CD4-positive, alpha-beta memory T cell (primary cell): ENCODE measurements around the gene KLHL33. TPM values are rescaled to one million over a fixed set of nuclear protein-coding genes. Genes with fewer than 3 reads are reported as not detected.

Experiments
- CTCF ChIA-PET: fragments of 350-600 bp; sonication (Branson Sonifier 250); formaldehyde crosslinking; loops from one replicate; lab custom pipeline; 2021; ENCODE audit warnings: inconsistent platforms; ENCODE audit not compliant: partially characterized antibody; lab: Charles Lee
- POLR2A ChIA-PET: fragments of 350-600 bp; sonication (Branson Sonifier 250); formaldehyde crosslinking; loops from one replicate; lab custom pipeline; 2021; ENCODE audit not compliant: partially characterized antibody; lab: Charles Lee
- DNase-seq, 5 donors: peaks; one replicate each; pipeline versions ENCODE4 v3.0.0 to v3.0.0-alpha.2; 2020 to 2022; ENCODE audit warnings: mixed read lengths in 1 of 5
- H3K27ac ChIP-seq: one replicate; pipeline ENCODE4 v1.7.0; 2013; ENCODE audit warnings: low read depth, low read length
- H3K27me3 ChIP-seq: 2 replicates; pipeline ENCODE4 v1.7.0; 2013; ENCODE audit warnings: mild to moderate bottlenecking, low read length, moderate library complexity; ENCODE audit not compliant: insufficient read depth
- H3K36me3 ChIP-seq: 2 replicates; pipeline ENCODE4 v1.7.0; 2013; ENCODE audit warnings: mild to moderate bottlenecking, low read length, moderate library complexity; ENCODE audit not compliant: insufficient read depth
- H3K4me1 ChIP-seq: 2 replicates; pipeline ENCODE4 v1.7.0; 2013; ENCODE audit warnings: mild to moderate bottlenecking, low read length, moderate library complexity; ENCODE audit not compliant: insufficient read depth
- H3K4me3 ChIP-seq, 2 donors: one replicate each; pipeline ENCODE4 v1.7.0; 2013; ENCODE audit warnings: low read length in 2 of 2, mild to moderate bottlenecking in 1 of 2
- H3K9me3 ChIP-seq, 2 donors: one replicate each; pipeline ENCODE4 v1.7.0; 2013; ENCODE audit warnings: low read length in 2 of 2, control low read depth in 1 of 2; ENCODE audit not compliant: control insufficient read depth in 1 of 2
- H3K27ac Mint-ChIP-seq, 7 donors: one replicate each; pipeline ENCODE4 v1.8.0; 2020 to 2021; ENCODE audit warnings: mixed read lengths in 7 of 7, mild to moderate bottlenecking in 6 of 7, inconsistent platforms in 3 of 7, moderate library complexity in 3 of 7
- H3K27me3 Mint-ChIP-seq, 2 donors: one replicate each; pipeline ENCODE4 v1.8.0; 2020 to 2021; ENCODE audit warnings: mixed read lengths in 2 of 2
- H3K36me3 Mint-ChIP-seq, 2 donors: one replicate each; pipeline ENCODE4 v1.8.0; 2020 to 2021; ENCODE audit warnings: mixed read lengths in 2 of 2, inconsistent platforms in 1 of 2, mild to moderate bottlenecking in 1 of 2
- H3K4me1 Mint-ChIP-seq, 4 donors: one replicate each; pipeline ENCODE4 v1.8.0; 2020 to 2021; ENCODE audit warnings: mixed read lengths in 4 of 4, mild to moderate bottlenecking in 1 of 4
- H3K4me3 Mint-ChIP-seq, 8 donors: one replicate each; pipeline ENCODE4 v1.8.0; 2020 to 2021; ENCODE audit warnings: mixed read lengths in 8 of 8, mild to moderate bottlenecking in 7 of 8, moderate library complexity in 6 of 8, inconsistent platforms in 3 of 8
- H3K9me3 Mint-ChIP-seq, 8 donors: one replicate each; pipeline ENCODE4 v1.8.0; 2020 to 2021; ENCODE audit warnings: mixed read lengths in 8 of 8, mild to moderate bottlenecking in 5 of 8, inconsistent platforms in 3 of 8, moderate library complexity in 1 of 8
- intact Hi-C: fragments of 100-400 bp; cut with micrococcal nuclease; formaldehyde crosslinking; loops from one replicate; pipeline ENCODE4 v1.15.1; 2023
- polyA plus RNA-seq, 2 donors: library from polyadenylated mRNA; unstranded; fragments of 300-500 nt; fragmentation: Illumina TruSeq; gene quantifications; one replicate each; pipeline ENCODE4 v1.2.3, GENCODE V29; 2021
- total RNA-seq, 2 experiments: library from RNA; stranded (reverse); gene quantifications; one replicate each; pipeline ENCODE4 v1.2.3, GENCODE V29; 2021

Gene KLHL33
- total and polyA plus RNA-seq, 4 experiments from 2014 or later, result 0.14 to 0.15 TPM; not detected in 2

DNA sequence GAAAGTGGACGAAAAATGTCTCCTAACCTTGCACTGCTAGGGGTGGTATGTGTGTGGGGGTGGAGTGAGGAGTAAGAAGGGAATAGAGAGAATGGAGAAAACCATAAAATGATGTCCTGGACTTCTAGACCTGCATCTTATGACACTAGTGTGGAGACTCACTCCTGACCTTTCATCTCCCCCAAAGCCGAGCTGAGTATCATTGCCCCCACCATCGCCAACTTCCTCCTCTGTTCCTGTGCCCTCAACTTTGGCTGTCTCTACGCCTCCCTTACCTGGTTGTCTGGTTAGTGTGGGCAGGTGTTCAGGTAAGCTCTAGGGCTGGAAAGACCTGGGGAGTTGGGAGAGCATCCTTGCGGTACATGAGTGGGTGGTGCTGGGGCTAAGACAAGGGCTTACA is 4.5 kb upstream of the KLHL33 start:
- H3K36me3 Mint-ChIP-seq, result peaks cover 1 to 4% of the 10 kb centered on the region in 2 donors

GRCh38 chr14:20438664-20439063 is 2.7 kb upstream of the KLHL33 start:
- Histone ChIP-seq H3K27me3 (no peaks in the 10 kb centered on the region), H3K36me3 (no peaks in the 10 kb centered on the region), H3K27ac (no peak overlapping the region), H3K4me3 (no peak overlapping the region), H3K4me1 (peaks cover 17% of the 10 kb centered on the region), H3K9me3 (no peaks in the 10 kb centered on the region)
- no peak overlapping the region for H3K4me3 Mint-ChIP-seq
- CTCF ChIA-PET, result interaction anchor here (1.3 kb wide), 1 partner anchor 23 kb away, joined by 4 read pairs; no protein-coding TSS in a partner anchor
- peaks cover 1 to 4% of the 10 kb centered on the region in 2 donors for H3K36me3 Mint-ChIP-seq
- no peak overlapping the region for H3K27ac Mint-ChIP-seq
- POLR2A ChIA-PET, result no interaction called here
- no peak for DNase-seq
- intact Hi-C loops, result no loop called here
- no peaks in the 10 kb centered on the region for H3K27me3 Mint-ChIP-seq
- H3K4me1 Mint-ChIP-seq, result peaks cover 9 to 27% (median 15%) of the 10 kb centered on the region in 4 donors
- no peaks in the 10 kb centered on the region for H3K9me3 Mint-ChIP-seq

More for the DNA sequence above, 4.5 kb upstream of the KLHL33 start:
- Histone ChIP-seq H3K36me3 (no peaks in the 10 kb centered on the region), H3K4me3 (no peak overlapping the region), H3K27me3 (no peaks in the 10 kb centered on the region), H3K27ac (no peak overlapping the region), H3K4me1 (peaks cover 17% of the 10 kb centered on the region), H3K9me3 (no peaks in the 10 kb centered on the region)
- Mint-ChIP-seq H3K4me3 (peak overlapping the region in 1 of 8 donors; percentile 27), H3K9me3 (no peaks in the 10 kb centered on the region), H3K4me1 (peaks cover 9 to 27% (median 15%) of the 10 kb centered on the region in 4 donors), H3K27ac (peak overlapping the region in 2 of 7 donors; percentile 53 to 89), H3K27me3 (no peaks in the 10 kb centered on the region)
- ChIA-PET POLR2A (interaction anchor here (0.5 to 2.9 kb wide), 2 partner anchors 14 to 776 kb away, joined by 3 to 9 read pairs; partner anchors contain the start of genes APEX1 and OSGEP), CTCF (interaction anchor here (3.1 kb wide), 1 partner anchor 25 kb away, joined by 14 read pairs; no protein-coding TSS in a partner anchor)
- intact Hi-C loops, result no loop called here
- no peak for DNase-seq

DNA sequence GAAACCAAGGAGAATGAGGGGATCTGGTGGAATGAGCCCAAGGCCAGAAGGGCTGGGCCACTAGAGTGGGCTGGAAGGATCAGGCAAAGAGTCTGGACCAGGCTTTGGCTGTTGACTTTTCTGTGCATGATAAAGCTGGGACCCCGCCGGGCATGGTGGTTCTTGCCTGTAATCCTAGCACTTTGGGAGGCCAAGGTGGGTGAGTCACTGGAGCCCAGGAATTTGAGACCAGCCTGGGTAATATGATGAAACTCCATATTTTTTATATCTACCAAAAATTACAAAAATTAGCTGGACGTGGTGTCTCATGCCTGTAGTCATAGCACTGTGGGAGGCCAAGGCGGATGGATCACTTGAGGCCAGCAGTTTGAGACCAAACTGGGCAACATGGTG is 393 bp upstream of the KLHL33 start:
- CTCF ChIA-PET, result no interaction called here
- H3K27ac Mint-ChIP-seq, result no peak overlapping the region

DNA sequence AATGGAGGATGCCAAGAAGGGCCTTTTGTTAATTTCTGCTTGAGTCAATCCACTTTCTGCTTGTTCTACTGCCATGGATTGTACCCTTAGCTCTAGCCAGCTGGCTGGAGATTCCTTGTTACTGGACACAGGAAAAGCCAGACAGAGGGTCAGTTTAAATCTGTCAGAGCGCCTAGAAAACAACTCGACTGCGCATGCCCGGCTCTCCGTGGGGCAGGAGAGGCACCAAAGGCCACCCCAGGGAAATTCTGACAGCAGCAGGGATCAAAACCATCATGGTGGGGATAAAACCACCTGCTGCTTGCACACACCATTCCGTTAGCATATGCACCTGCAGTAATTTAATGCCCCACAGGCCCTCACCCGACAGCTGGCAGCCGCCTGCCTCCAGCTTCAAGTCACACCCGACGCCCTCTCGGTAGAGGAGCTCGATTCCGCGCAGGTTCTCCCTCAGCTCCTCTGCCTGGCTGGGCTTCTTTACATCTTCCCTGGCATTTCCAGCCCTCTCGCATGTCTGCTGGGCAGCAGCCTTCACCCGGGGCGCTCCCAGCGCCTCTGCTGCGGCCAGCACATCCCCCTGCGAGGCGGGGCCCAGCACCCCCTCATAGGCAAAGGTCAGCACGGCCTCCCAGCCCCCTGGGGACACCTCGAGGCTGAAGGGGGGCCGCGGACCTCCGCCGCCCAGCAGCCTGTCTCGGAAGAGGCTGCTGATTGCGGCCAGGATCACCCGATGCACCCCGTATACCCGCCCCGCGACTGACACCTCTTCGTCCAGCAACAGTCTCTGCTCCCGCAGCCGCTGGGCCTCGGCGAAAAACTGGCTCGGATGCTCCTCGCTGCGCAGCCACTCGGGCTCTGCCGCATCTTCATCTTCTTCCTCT is 1.0 kb downstream of the KLHL33 start:
- Mint-ChIP-seq H3K27ac (no peak overlapping the region), H3K4me1 (peaks cover 0 to 9% (median 0%) of the 10 kb centered on the region in 4 donors), H3K4me3 (no peak overlapping the region), H3K27me3 (no peaks in the 10 kb centered on the region), H3K36me3 (no peaks in the 10 kb centered on the region), H3K9me3 (no peaks in the 10 kb centered on the region)
- intact Hi-C loops, result no loop called here
- Histone ChIP-seq H3K4me1 (no peaks in the 10 kb centered on the region), H3K27me3 (no peaks in the 10 kb centered on the region), H3K4me3 (no peak overlapping the region), H3K9me3 (no peaks in the 10 kb centered on the region), H3K36me3 (no peaks in the 10 kb centered on the region), H3K27ac (no peak overlapping the region)
- DNase-seq, result no peak
- POLR2A ChIA-PET, result no interaction called here
- CTCF ChIA-PET, result interaction anchor here (1.2 kb wide), 1 partner anchor 19 kb away, joined by 4 read pairs; no protein-coding TSS in a partner anchor

More for the DNA sequence above, 393 bp upstream of the KLHL33 start:
- H3K4me3 Mint-ChIP-seq, result no peak overlapping the region
- no peaks in the 10 kb centered on the region for H3K9me3 Mint-ChIP-seq
- Histone ChIP-seq H3K36me3 (no peaks in the 10 kb centered on the region), H3K27me3 (no peaks in the 10 kb centered on the region), H3K27ac (no peak overlapping the region), H3K4me1 (peaks cover 12% of the 10 kb centered on the region), H3K9me3 (no peaks in the 10 kb centered on the region), H3K4me3 (no peak overlapping the region)
- intact Hi-C loops, result no loop called here
- no peak for DNase-seq
- H3K4me1 Mint-ChIP-seq, result peaks cover 6 to 20% (median 10%) of the 10 kb centered on the region in 4 donors
- no peaks in the 10 kb centered on the region for H3K36me3 Mint-ChIP-seq
- POLR2A ChIA-PET, result no interaction called here
- H3K27me3 Mint-ChIP-seq, result no peaks in the 10 kb centered on the region

DNA sequence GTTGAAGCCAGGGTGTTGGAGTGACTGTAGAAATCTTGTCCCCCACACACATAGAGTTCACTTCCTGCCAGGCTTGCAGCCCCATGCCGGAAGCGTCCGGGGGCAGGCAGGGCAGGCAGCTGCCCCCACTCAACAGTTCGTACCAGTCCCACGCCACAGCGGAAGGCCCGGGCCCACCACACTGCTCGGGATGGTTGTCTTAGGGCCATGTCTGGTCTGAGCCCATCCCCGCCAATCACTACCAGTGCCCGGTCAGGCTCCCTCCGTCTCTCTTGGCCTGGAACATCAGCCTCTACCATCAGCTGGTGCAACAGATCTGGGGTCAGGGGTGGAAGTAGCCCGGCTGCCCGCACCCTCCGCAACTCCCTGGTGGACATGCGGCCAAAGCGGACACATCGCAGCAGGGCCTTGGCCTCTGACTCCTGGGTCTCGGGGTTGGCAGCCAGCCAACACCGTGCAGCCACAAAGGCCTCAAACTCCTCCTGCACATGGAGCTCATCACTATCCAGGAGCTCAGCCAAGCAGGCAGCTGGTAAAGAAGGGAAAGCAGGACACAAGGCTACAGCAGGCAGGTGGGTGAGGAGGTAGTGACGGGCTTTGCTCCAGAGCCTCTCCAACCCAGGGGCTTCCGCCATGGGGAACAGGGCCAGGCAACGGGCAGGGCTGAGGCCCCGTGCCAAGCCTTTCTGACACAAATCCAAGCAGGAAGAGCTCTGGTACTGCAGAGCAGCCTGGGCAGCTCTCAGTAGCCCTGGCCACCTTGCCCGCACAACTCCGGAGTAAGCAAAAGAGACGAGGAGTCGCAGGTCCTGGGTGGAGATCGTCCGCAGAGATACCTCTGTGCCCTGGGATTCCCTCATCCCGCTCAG is 5.9 kb downstream of the KLHL33 start:
- Histone ChIP-seq H3K9me3 (no peaks in the 10 kb centered on the region), H3K36me3 (no peaks in the 10 kb centered on the region), H3K27ac (no peak overlapping the region), H3K27me3 (no peaks in the 10 kb centered on the region), H3K4me1 (peaks cover 5% of the 10 kb centered on the region), H3K4me3 (no peak overlapping the region)
- CTCF ChIA-PET, result no interaction called here
- Mint-ChIP-seq H3K9me3 (no peaks in the 10 kb centered on the region), H3K36me3 (no peaks in the 10 kb centered on the region), H3K27me3 (no peaks in the 10 kb centered on the region), H3K27ac (no peak overlapping the region), H3K4me1 (peaks cover 10 to 16% (median 13%) of the 10 kb centered on the region in 4 donors), H3K4me3 (no peak overlapping the region)
- POLR2A ChIA-PET, result no interaction called here
- no peak for DNase-seq
- intact Hi-C loops, result no loop called here

DNA sequence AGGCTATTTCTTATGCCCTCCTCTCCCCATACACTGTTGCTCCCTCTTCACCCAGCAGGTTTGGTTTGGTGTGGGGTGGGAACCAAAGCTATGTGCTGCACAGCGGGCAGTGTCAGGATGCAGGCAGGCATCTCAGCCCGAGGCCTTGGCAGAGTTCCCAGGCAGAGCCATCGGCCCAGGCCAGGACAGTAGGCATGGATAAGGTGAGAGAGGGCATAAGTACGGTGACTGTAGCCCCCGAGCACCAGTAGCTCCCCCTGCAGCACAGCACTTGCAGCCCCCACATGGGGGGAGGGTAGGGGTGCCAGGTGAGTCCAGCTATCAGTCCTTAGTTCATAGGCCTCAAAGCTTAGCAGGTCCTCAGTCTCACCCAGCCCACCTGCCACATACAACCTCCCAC is 7.2 kb downstream of the KLHL33 start:
- H3K27ac Mint-ChIP-seq, result no peak overlapping the region
- intact Hi-C loops, result no loop called here
- H3K4me1 Mint-ChIP-seq, result peaks cover 10 to 16% (median 13%) of the 10 kb centered on the region in 4 donors
- Histone ChIP-seq H3K36me3 (no peaks in the 10 kb centered on the region), H3K4me1 (peaks cover 5% of the 10 kb centered on the region), H3K4me3 (no peak overlapping the region), H3K27ac (no peak overlapping the region), H3K27me3 (no peaks in the 10 kb centered on the region), H3K9me3 (no peaks in the 10 kb centered on the region)
- no peak overlapping the region for H3K4me3 Mint-ChIP-seq
- ChIA-PET POLR2A (no interaction called here), CTCF (interaction anchor here (1.8 kb wide), 1 partner anchor 13 kb away, joined by 5 read pairs; no protein-coding TSS in a partner anchor)
- no peaks in the 10 kb centered on the region for H3K36me3 Mint-ChIP-seq
- H3K27me3 Mint-ChIP-seq, result peaks cover 0 to 2% of the 10 kb centered on the region in 2 donors
- DNase-seq, result no peak
- H3K9me3 Mint-ChIP-seq, result no peaks in the 10 kb centered on the region

DNA sequence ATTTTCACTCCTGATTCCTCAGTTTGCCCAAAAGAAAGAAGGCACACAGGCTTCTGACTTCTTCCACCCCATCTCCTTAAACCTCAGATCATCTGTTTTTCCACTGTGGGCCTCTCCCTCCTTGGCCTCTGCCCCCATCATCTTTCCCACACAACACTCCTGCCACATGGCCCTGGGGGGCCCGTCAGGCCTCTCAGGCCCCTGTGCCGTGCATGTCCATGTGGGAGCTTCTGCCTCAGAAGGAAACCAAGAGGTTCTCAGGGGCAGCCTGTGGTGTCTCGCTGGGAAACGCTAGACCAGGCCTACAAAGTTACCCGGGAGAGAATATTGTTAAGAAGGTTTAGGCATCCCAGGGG is 8.0 kb downstream of the KLHL33 start:
- intact Hi-C loops, result no loop called here
- no peak overlapping the region for H3K4me3 ChIP-seq
- H3K27me3 ChIP-seq, result no peaks in the 10 kb centered on the region
- H3K4me3 Mint-ChIP-seq, result no peak overlapping the region
- H3K27ac Mint-ChIP-seq, result peak overlapping the region in 3 of 7 donors; percentile 38 to 69 (median 62)
- peaks cover 5% of the 10 kb centered on the region for H3K4me1 ChIP-seq
- ChIA-PET CTCF (interaction anchor here (1.8 kb wide), 1 partner anchor 12 kb away, joined by 5 read pairs; no protein-coding TSS in a partner anchor), POLR2A (no interaction called here)
- H3K36me3 Mint-ChIP-seq, result no peaks in the 10 kb centered on the region
- no peaks in the 10 kb centered on the region for H3K9me3 Mint-ChIP-seq
- no peaks in the 10 kb centered on the region for H3K36me3 ChIP-seq
- no peak for DNase-seq
- peaks cover 10 to 16% (median 13%) of the 10 kb centered on the region in 4 donors for H3K4me1 Mint-ChIP-seq
- no peak overlapping the region for H3K27ac ChIP-seq
- H3K27me3 Mint-ChIP-seq, result peaks cover 1 to 2% of the 10 kb centered on the region in 2 donors
- no peaks in the 10 kb centered on the region for H3K9me3 ChIP-seq
